Hippocampal formation (tissue), 2 donors: ENCODE data around the gene FSD2.

Experiments used
- DNase-seq, 2 donors: peaks; one replicate each; lab custom pipeline; 2025; lab: John Stamatoyannopoulos, UW

FSD2 gene

GRCh38 chr15:82805994-82806406 is at the start of gene FSD2:
Gene FSD2, minus strand, starts transcription at chr15:82806069. Its CDS starts 18,679 bp downstream, at chr15:82787390.
- DNase-seq, result no peak

- DNase-seq, result no peak
Observed at GRCh38 chr15:82854554-82854953, 48.7 kb upstream of the FSD2 start.

GRCh38 chr15:82852941-82853561 is 47.2 kb upstream of the FSD2 start:
- no peak for DNase-seq

GRCh38 chr15:82851981-82852511 is 46.2 kb upstream of the FSD2 start:
- no peak for DNase-seq

- no peak for DNase-seq
Observed at GRCh38 chr15:82851306-82851850, 45.5 kb upstream of the FSD2 start.

GRCh38 chr15:82850731-82851130 is 44.9 kb upstream of the FSD2 start:
- DNase-seq, result no peak

GRCh38 chr15:82849556-82850512 is 44.0 kb upstream of the FSD2 start:
- DNase-seq, result peak; percentile 20 to 61

GRCh38 chr15:82848241-82848993 is 42.5 kb upstream of the FSD2 start:
- no peak for DNase-seq

- no peak for DNase-seq
Observed at GRCh38 chr15:82847703-82848102, 41.8 kb upstream of the FSD2 start.

- DNase-seq, result no peak
Observed at GRCh38 chr15:82846621-82847020, 40.8 kb upstream of the FSD2 start.

- DNase-seq, result no peak
Observed at GRCh38 chr15:82845686-82846085, 39.8 kb upstream of the FSD2 start.

GRCh38 chr15:82843566-82843965 is 37.7 kb upstream of the FSD2 start:
- DNase-seq, result no peak

- DNase-seq, result no peak
Observed at GRCh38 chr15:82840166-82840565, 34.3 kb upstream of the FSD2 start.

GRCh38 chr15:82839136-82839535 is 33.3 kb upstream of the FSD2 start:
- no peak for DNase-seq

- no peak for DNase-seq
Observed at GRCh38 chr15:82838096-82838735, 32.3 kb upstream of the FSD2 start.

- DNase-seq, result no peak
Observed at GRCh38 chr15:82835391-82835917, 29.6 kb upstream of the FSD2 start.

GRCh38 chr15:82833362-82833682 is 27.5 kb upstream of the FSD2 start:
- no peak for DNase-seq

GRCh38 chr15:82832601-82833361 is 26.9 kb upstream of the FSD2 start:
- DNase-seq, result no peak

GRCh38 chr15:82831894-82832600 is 26.2 kb upstream of the FSD2 start:
- no peak for DNase-seq
